ENCODE measurements around the gene COA8.

- TF ChIP-seq POLR2AphosphoS5 (IDR thresholded peaks at IDR 0.05; ENCODE audit: low read depth, low read length) = no peak
- TF ChIP-seq POLR2A (IDR thresholded peaks at IDR 0.05; ENCODE audit: low read depth, low read length) = no peak
Measured at GRCh38 chr14:103581206-103581605, 18.4 kb downstream of the COA8 start.
